Thymus (tissue), 11 donors: Measurements from ENCODE around the gene DHRS12. TPM values are rescaled to one million over a fixed set of nuclear protein-coding genes. Genes with fewer than 3 reads are reported as not detected.

ENCODE experiments used
- DNase-seq, 9 donors: peaks; one replicate each; pipeline ENCODE4 v3.0.0-alpha.2; 2013; ENCODE audit warnings: low spot score in 9 of 9, low read depth in 6 of 9, missing footprints in 1 of 9
- H3K27ac ChIP-seq, 2 donors: one replicate each; pipeline ENCODE4 v1.5.1; 2013; ENCODE audit warnings: control low read depth in 1 of 2, low read depth in 1 of 2, low read length in 1 of 2, mild to moderate bottlenecking in 1 of 2, moderate library complexity in 1 of 2
- H3K27me3 ChIP-seq, 2 donors: one replicate each; pipeline ENCODE4 v1.5.1; 2013; ENCODE audit warnings: low read length in 1 of 2; ENCODE audit not compliant: control insufficient read depth in 2 of 2, insufficient read depth in 1 of 2
- H3K36me3 ChIP-seq, 2 donors: one replicate each; pipeline ENCODE4 v1.5.1; 2013; ENCODE audit warnings: low read length in 1 of 2, mild to moderate bottlenecking in 1 of 2, moderate library complexity in 1 of 2; ENCODE audit not compliant: control insufficient read depth in 2 of 2, insufficient read depth in 2 of 2
- H3K4me1 ChIP-seq, 2 donors: one replicate each; pipeline ENCODE4 v1.5.1; 2013; ENCODE audit warnings: low read length in 2 of 2; ENCODE audit not compliant: control insufficient read depth in 2 of 2, insufficient read depth in 2 of 2
- H3K4me3 ChIP-seq, 2 donors: one replicate each; pipeline ENCODE4 v1.5.1; 2013; ENCODE audit warnings: low read length in 2 of 2, control low read depth in 1 of 2, mild to moderate bottlenecking in 1 of 2
- H3K9me3 ChIP-seq, 2 donors: one replicate each; pipeline ENCODE4 v1.5.1; 2013; ENCODE audit warnings: low read length in 1 of 2, mild to moderate bottlenecking in 1 of 2; ENCODE audit not compliant: control insufficient read depth in 2 of 2, insufficient read depth in 1 of 2
- WGBS: extraction: QIAGEN DNeasy Blood & Tissue Kit; methylation state at CpG from one replicate; pipeline ENCODE4 v1.1.7; 2013; 5-methylcytosine and 5-hydroxymethylcytosine counted together
- polyA plus RNA-seq: library from polyadenylated mRNA; stranded (reverse); fragments of 200-250 nt; gene quantifications from one replicate; pipeline ENCODE4 v1.2.3, GENCODE V29; 2013
- total RNA-seq: library from RNA; stranded (reverse); fragments of 120-200 nt; gene quantifications from one replicate; pipeline ENCODE4 v1.2.4, GENCODE V29; 2013
- donor health status: healthy.

DHRS12 gene
- total and polyA plus RNA-seq, 2 donors = 7.5 to 14.8 TPM

DNA sequence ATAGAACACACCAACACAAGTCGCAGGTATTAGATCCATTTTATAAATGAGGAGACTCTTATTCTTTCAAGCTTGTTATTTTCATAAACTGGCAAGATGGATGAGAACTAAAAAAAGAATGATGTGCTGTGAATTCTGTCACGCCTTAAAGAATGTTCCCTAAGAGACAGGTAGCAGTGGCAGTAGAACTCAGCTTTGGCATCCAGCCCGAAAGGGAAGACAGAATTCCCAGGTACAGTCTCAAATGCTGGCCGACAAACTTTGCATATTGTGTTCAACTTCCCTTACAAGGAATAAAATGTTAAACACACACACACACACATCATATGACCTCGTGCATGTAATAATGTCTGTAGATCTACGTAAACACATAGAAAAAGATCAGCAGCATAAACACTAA, 37.8 kb upstream of the DHRS12 start:
- 94% methylated on average over 6 of the region's 6 CpGs for WGBS
- peaks cover 0 to 7% of the 10 kb centered on the region in 2 donors for H3K4me1 ChIP-seq
- no peak overlapping the region for H3K27ac ChIP-seq
- H3K36me3 ChIP-seq = no peaks in the 10 kb centered on the region
- H3K9me3 ChIP-seq = no peaks in the 10 kb centered on the region
- no peak overlapping the region for H3K4me3 ChIP-seq
- no peaks in the 10 kb centered on the region for H3K27me3 ChIP-seq
- DNase-seq = no peak

DNA sequence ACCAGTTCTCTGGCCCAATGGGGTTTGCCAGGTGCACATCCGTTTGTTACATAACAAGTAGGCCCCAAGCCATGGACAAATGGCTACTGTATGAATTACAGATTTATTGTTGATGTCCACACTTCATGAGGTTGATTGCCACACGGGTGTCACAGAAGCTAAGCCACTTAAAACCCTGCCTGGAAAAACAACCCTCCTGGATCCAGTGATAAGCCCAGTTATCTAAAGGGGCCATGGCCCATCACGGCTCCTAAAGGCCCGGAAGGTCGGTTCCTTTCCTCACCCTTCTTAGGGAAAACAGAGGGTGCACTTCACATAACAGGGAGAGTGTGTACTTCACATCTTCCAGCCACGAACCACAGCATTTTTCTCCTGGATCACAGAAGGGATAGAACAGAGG, 37.0 kb upstream of the DHRS12 start:
- Histone ChIP-seq H3K4me1 (peaks cover 0 to 7% of the 10 kb centered on the region in 2 donors), H3K36me3 (no peaks in the 10 kb centered on the region), H3K4me3 (no peak overlapping the region), H3K27me3 (no peaks in the 10 kb centered on the region), H3K27ac (no peak overlapping the region), H3K9me3 (no peaks in the 10 kb centered on the region)
- DNase-seq = no peak
- WGBS = 92% methylated on average over 6 of the region's 6 CpGs

GRCh38 chr13:51839711-51840540, 36.0 kb upstream of the DHRS12 start:
- H3K27me3 ChIP-seq = no peaks in the 10 kb centered on the region
- H3K27ac ChIP-seq = no peak overlapping the region
- peaks cover 0 to 2% of the 10 kb centered on the region in 2 donors for H3K4me1 ChIP-seq
- no peaks in the 10 kb centered on the region for H3K36me3 ChIP-seq
- WGBS = 88% methylated on average over 10 of the region's 10 CpGs
- H3K4me3 ChIP-seq = no peak overlapping the region
- no peaks in the 10 kb centered on the region for H3K9me3 ChIP-seq
- no peak for DNase-seq

DNA sequence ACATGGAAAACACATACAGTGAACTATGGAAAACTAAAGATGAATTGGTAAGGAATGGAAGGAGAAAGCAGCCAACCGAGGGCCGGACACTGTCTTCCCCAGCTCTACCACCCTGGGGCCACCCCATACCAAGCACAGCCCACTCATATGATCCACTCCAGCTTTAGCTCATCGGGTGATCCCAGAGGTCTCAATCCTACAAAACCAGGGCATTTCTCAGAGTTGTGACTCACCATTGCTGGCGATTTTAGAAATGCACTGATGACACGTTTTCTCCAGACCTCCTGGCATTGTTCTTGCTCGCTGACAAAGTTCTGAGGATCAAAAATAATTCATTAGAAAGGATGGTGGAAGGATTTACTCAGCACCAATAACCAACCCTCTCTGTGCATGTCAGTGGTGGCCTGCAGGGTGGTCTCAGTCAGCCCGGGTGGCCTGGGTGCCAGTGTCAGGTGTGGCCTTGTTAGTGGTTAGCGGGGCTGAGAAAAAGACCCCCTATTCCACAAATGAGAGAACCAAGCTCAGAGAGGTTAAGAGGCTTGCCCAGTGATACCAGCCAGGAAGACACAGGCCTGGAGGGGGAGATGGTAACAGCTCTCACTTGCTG, 34.4 kb upstream of the DHRS12 start:
- Histone ChIP-seq H3K4me1 (peaks cover 0 to 5% of the 10 kb centered on the region in 2 donors), H3K27me3 (no peaks in the 10 kb centered on the region), H3K27ac (no peak overlapping the region), H3K9me3 (no peaks in the 10 kb centered on the region), H3K36me3 (no peaks in the 10 kb centered on the region), H3K4me3 (no peak overlapping the region)
- DNase-seq = no peak
- WGBS = 97% methylated on average over 8 of the region's 8 CpGs

GRCh38 chr13:51837016-51837415, 33.1 kb upstream of the DHRS12 start:
- H3K36me3 ChIP-seq = no peaks in the 10 kb centered on the region
- H3K27ac ChIP-seq = no peak overlapping the region
- no peak for DNase-seq
- no peaks in the 10 kb centered on the region for H3K27me3 ChIP-seq
- 92% methylated on average over 3 of the region's 3 CpGs for WGBS
- peaks cover 0 to 8% of the 10 kb centered on the region in 2 donors for H3K4me1 ChIP-seq
- H3K4me3 ChIP-seq = no peak overlapping the region
- no peaks in the 10 kb centered on the region for H3K9me3 ChIP-seq

DNA sequence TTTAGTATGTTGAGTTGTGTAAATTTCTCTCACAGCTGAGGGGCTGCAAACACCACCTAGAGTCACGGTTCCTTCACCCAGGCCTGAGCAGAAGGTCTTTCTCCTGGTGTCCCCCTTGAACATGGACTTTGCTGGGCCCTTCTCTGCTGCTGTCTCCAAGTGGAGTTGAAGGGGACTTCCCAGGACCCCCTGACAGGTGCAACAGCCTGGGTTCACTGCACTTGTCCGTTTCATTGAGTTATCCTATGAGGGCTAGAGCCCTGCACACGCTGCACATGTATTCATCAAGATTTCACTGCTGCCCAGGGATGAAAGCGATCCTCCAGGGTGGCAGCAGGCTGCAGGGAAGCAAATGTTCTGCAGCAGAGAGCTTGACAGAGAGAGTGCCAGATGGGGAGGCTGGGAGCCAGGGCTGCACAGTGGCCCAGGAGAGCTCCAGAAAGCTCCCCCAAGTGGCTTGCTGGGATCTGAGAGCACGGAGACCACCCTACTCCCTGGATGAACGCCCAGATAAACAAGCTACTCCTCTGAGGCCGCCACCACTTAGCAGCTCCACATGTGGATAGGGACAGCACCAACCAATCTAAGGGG, 30.7 kb upstream of the DHRS12 start:
- no peaks in the 10 kb centered on the region for H3K36me3 ChIP-seq
- no peaks in the 10 kb centered on the region for H3K9me3 ChIP-seq
- 86% methylated on average over 7 of the region's 7 CpGs for WGBS
- H3K4me1 ChIP-seq = peaks cover 0 to 15% of the 10 kb centered on the region in 2 donors
- no peaks in the 10 kb centered on the region for H3K27me3 ChIP-seq
- H3K27ac ChIP-seq = no peak overlapping the region
- H3K4me3 ChIP-seq = no peak overlapping the region
- DNase-seq = no peak

DNA sequence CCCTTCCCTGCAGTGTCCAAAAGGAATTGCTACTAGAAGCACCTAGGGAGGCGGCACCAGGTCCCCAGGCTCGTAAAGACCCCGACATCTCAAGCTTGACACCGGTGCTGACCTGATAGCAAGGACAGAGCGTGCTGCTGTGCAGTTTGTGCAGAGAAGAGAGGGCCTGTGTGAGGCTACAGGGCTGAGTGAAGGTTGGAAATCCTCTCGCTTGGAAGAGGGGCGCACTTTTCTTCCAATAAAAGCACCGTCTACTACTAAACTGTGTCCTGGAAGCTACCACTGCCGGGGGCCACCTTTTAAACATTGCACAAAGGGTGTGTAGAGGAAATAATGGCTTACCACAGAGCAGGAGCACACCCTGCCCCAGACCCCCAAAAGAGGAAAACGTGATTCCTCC, 30.0 kb upstream of the DHRS12 start:
- H3K36me3 ChIP-seq = no peaks in the 10 kb centered on the region
- no peak overlapping the region for H3K27ac ChIP-seq
- H3K27me3 ChIP-seq = no peaks in the 10 kb centered on the region
- H3K4me1 ChIP-seq = peaks cover 0 to 20% of the 10 kb centered on the region in 2 donors
- DNase-seq = no peak
- H3K4me3 ChIP-seq = no peak overlapping the region
- WGBS = 60% methylated on average over 10 of the region's 10 CpGs
- H3K9me3 ChIP-seq = no peaks in the 10 kb centered on the region

- H3K27ac ChIP-seq = no peak overlapping the region
- peaks cover 3 to 29% of the 10 kb centered on the region in 2 donors for H3K4me1 ChIP-seq
- H3K9me3 ChIP-seq = no peaks in the 10 kb centered on the region
- no peaks in the 10 kb centered on the region for H3K27me3 ChIP-seq
- no peak overlapping the region for H3K4me3 ChIP-seq
- WGBS = 79% methylated on average over 6 of the region's 6 CpGs
- no peaks in the 10 kb centered on the region for H3K36me3 ChIP-seq
- DNase-seq = peak in 3 of 9 donors; percentile 36 to 70 (median 58)
These were observed 28.6 kb upstream of the DHRS12 start for GRCh38 chr13:51832471-51833152.

DNA sequence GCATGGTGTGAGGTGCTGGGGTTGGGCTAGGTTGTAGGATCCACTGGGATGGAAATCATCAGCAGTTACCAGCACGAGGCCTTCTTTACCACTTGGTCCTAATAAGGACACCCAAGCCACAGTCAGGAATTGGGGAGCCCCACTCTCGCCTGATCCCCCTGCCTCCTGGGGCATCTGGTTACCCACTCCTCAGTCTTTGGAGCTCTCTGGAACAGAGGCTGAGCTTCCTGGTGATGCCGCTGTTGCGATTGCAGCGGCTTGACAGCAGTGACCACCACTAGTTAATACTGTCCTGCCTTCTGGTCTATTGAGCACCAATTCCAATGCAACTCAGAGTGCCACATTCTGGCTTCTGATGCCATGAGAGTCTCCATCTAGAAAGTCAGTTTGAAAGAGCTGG, 27.6 kb upstream of the DHRS12 start:
- no peak overlapping the region for H3K27ac ChIP-seq
- no peaks in the 10 kb centered on the region for H3K27me3 ChIP-seq
- H3K4me1 ChIP-seq = peaks cover 13 to 40% of the 10 kb centered on the region in 2 donors
- no peaks in the 10 kb centered on the region for H3K9me3 ChIP-seq
- DNase-seq = no peak
- 99% methylated on average over 5 of the region's 5 CpGs for WGBS
- H3K4me3 ChIP-seq = no peak overlapping the region
- no peaks in the 10 kb centered on the region for H3K36me3 ChIP-seq
